AG04450 (cell line): ENCODE results near the gene CATSPER3. TPM values are rescaled to one million over a fixed set of nuclear protein-coding genes. Genes with fewer than 3 reads are reported as not detected.
A peak's percentile ranks its signal among the peaks of the same experiment; 100 is the strongest.

Experiments
- CTCF ChIA-PET: fragments of 300-600, 350-600 bp; formaldehyde crosslinking; extraction: SDS; loops from one replicate; lab custom pipeline; 2022; ENCODE audit warnings: antibody characterized with exemption, inconsistent platforms; lab: Charles Lee
- POLR2A ChIA-PET: fragments of 350-600 bp; formaldehyde crosslinking; extraction: SDS; loops from one replicate; lab custom pipeline; 2021; ENCODE audit warnings: antibody characterized with exemption, inconsistent platforms; lab: Yijun Ruan, JAX
- DNase-seq: peaks from one replicate; pipeline ENCODE4 v3.0.0-alpha.2; 2011; ENCODE audit warnings: low read depth, low spot score
- H3K27ac ChIP-seq: one replicate; pipeline ENCODE4 v1.5.1; 2012; ENCODE audit warnings: low read depth, low read length, control low read depth
- H3K27me3 ChIP-seq: one replicate; pipeline ENCODE4 v1.6.0; 2012; ENCODE audit warnings: low read length; ENCODE audit not compliant: control insufficient read depth, insufficient read depth
- H3K4me3 ChIP-seq: 2 replicates; pipeline ENCODE4 v1.5.1; 2011; ENCODE audit warnings: mild to moderate bottlenecking, low read depth, low read length, control low read depth
- H3K9me3 ChIP-seq: 2 replicates; pipeline ENCODE4 v1.5.1; 2012; ENCODE audit warnings: low read length; ENCODE audit not compliant: control insufficient read depth, insufficient read depth
- CTCF ChIP-seq: IDR thresholded peaks from 2 replicates; pipeline ENCODE4 v1.5.1; 2011; ENCODE audit warnings: low read depth, low read length, control low read depth, inconsistent platforms
- polyA plus RNA-seq: library from polyadenylated mRNA; depleted of rRNA; stranded (reverse); fragments of >200 nt; gene quantifications from 2 replicates; pipeline ENCODE4 v1.2.3, GENCODE V29; 2011

The CATSPER3 gene
- polyA plus RNA-seq, 1 experiment = 0.22 TPM

- H3K4me3 ChIP-seq = peak overlapping the region; percentile 22
- ChIA-PET POLR2A (no interaction called here), CTCF (no interaction called here)
- TF ChIP-seq CTCF = no peak
- H3K27ac ChIP-seq = peak overlapping the region; percentile 39
- DNase-seq = no peak
- H3K9me3 ChIP-seq = peaks cover 27% of the 10 kb centered on the region
- peaks cover 6% of the 10 kb centered on the region for H3K27me3 ChIP-seq
These were observed 61.2 kb downstream of the CATSPER3 start for GRCh38 chr5:135028791-135029476.

GRCh38 chr5:135029477-135030122 is 61.9 kb downstream of the CATSPER3 start:
- Histone ChIP-seq H3K4me3 (peak overlapping the region; percentile 89), H3K27ac (no peak overlapping the region), H3K9me3 (peaks cover 27% of the 10 kb centered on the region), H3K27me3 (peaks cover 6% of the 10 kb centered on the region)
- no peak for DNase-seq
- no peak for TF ChIP-seq CTCF
- ChIA-PET CTCF (no interaction called here), POLR2A (no interaction called here)

DNA sequence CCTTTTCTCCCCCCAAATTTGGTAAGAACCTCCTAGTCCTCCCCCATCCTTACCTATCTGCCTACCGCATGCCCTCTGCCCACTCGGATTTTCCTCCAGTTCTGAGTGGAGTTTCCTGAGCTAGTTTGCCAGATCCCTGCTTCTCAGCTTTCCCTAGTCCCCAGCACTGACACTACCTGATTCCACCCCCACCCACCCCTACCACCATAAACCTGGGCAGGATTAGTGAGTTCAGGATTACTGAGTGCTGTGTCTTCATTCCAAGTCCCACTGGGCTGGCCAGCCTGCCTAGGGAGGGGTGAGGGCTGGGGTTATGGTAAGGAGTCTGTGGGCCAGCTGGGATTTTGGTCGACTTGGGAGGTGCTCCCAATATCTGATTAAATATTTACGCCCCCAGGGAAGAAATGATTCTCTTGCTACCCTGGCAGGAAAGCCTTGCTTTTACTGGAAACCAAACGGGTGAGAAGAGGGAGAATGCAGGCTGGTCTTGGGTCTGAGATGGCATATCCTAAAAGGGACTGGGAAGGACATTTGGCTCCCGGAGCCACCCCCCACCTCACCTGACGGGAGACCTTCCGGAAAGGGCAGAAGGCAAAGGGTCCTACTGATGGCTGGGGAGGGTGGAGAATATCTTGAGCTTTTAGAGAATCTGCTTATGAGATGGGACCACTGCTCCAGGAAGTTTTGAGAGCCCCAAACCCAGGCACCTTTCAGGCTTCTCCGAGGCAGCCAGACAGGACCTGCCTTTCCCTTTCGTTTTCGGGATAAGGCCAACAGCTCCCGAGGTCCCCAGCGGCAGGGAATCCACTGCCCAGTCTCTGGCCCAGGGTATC is 62.6 kb downstream of the CATSPER3 start:
- no peak for TF ChIP-seq CTCF
- CTCF ChIA-PET = no interaction called here
- peaks cover 6% of the 10 kb centered on the region for H3K27me3 ChIP-seq
- peaks cover 27% of the 10 kb centered on the region for H3K9me3 ChIP-seq
- POLR2A ChIA-PET = no interaction called here
- H3K27ac ChIP-seq = peak overlapping the region; percentile 31
- DNase-seq = no peak
- H3K4me3 ChIP-seq = peak overlapping the region; percentile 89

DNA sequence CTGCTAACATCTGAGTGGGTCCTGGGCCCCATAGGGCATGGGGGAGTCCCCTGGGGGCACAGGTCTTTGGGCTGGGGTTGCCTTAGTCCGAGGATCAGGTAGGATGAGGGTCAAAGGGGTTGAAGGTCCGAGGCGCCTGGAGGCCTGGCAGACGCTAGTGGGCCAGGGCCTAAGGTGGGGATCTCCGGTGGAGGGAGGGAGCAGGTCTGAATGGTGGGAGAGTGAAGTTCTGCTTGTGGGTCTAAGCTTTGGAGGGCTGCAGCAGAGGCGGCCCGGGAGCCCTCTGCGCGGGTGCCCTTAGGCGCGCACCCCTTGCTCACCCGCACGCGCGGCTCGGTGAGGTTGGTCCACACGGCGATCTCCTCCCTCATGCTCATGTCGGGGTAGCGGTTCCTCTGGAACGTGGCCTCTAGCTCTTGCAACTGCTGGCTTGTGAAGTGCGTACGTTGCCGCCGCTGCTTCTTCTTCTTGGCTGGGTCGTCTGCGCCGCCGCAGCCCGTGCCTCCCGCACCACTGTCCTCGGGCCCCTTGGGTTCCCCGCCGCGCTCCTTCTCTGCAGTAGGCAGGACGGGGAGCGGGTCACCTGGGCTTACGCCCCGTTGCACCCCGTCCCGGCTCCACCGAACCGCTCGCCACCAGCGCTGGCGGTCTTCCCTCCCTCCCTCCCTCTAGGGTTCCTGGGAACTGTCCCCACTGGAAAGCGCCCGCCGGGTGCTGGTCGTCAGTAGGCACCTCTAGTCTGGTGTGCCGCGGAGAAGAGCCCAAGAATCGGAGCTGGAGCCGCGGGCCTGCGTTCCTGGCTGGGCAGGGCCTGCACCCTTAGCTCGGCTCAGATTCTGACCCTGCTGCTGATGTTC is 63.5 kb downstream of the CATSPER3 start:
- DNase-seq = no peak
- no peak for TF ChIP-seq CTCF
- POLR2A ChIA-PET = interaction anchor here (0.5 to 2.9 kb wide), 3 partner anchors 17 to 125 kb away, joined by 3 to 27 read pairs (median 7); no protein-coding TSS in a partner anchor
- CTCF ChIA-PET = interaction anchor here (0.6 to 1.0 kb wide), 3 partner anchors 234 to 342 kb away, joined by 3 read pairs; no protein-coding TSS in a partner anchor
- H3K9me3 ChIP-seq = peaks cover 27% of the 10 kb centered on the region
- peaks cover 6% of the 10 kb centered on the region for H3K27me3 ChIP-seq
- H3K4me3 ChIP-seq = peak overlapping the region; percentile 89
- H3K27ac ChIP-seq = peak overlapping the region; percentile 68
